H1 (cell line): ENCODE results near the gene PAGE1. TPM values are rescaled to one million over a fixed set of nuclear protein-coding genes. Genes with fewer than 3 reads are reported as not detected.

Experiments used
- CBX8 ChIP-seq: fragments of 300-800, 300-1000 bp; sonication (generic); IDR thresholded peaks from 2 replicates; pipeline ENCODE4 v1.7.1; 2016; ENCODE audit warnings: low read depth, low read length, borderline replicate concordance
- SIRT6 ChIP-seq: IDR thresholded peaks from one replicate; pipeline ENCODE4 v1.7.1; 2012; ENCODE audit warnings: low read length, inconsistent platforms
- polyA plus RNA-seq, 7 experiments: library from polyadenylated mRNA; depleted of rRNA in 3 of 7; stranded (reverse) in 5 of 7; unstranded in 2 of 7; fragments of >200 nt in 5 of 7; fragments of 200-250 nt in 2 of 7; gene quantifications; 1 replicate in 5 of 7; 2 replicates in 1 of 7; 4 replicates in 1 of 7; pipeline versions ENCODE4 v1.2.1 to v1.2.3, GENCODE V29; 2011 to 2013; ENCODE audit warnings: missing spikeins in 2 of 7, mixed read lengths in 2 of 7
- total RNA-seq: library from RNA; stranded (reverse); fragmentation: NEBNext Ultra II Directional; extraction: Animal tissue kit (Norgen Biotek cat#: 25700); gene quantifications from 2 replicates; pipeline ENCODE4 v1.2.1, GENCODE V29; 2021
- TF ChIP-seq, protein P1 (sequence below): IDR thresholded peaks from 2 replicates; pipeline ENCODE4 v1.6.1; 2011; ENCODE audit warnings: low read length, improper control_type of control experiment

The PAGE1 gene
- total and polyA plus RNA-seq, 2 of the 8 experiments (the other 6 are each of a cell fraction or from before 2014, with no cell fraction given) = not detected

DNA sequence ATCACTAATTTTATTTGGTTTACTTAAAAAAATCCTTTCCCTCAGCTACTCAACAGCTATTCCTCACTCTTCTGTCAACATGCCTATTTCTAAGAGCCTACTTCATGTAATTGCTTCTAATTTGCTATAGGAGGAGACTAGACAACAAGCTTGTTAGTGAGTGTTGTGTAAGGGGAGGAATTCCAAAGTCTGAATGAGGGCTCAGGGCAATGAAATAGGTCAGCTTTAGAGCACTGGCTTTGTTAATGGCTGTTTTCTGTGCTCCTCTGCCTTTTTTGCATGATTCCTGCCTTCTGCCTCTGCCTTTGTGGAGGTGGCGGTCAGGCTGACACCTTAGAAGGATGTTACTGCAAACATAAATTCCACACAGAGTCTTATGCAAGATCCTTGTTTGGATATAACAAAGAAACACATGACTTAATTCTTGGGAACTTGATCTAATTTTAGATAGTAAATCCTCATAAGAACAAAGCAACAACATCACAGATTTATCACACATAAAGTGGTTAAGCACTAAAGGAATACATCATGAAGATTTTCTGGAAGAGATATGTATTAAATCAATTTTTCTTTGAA is 15.0 kb upstream of the PAGE1 start (continued):
- TF ChIP-seq CBX8 (no peak), SIRT6 (no peak)
- TF ChIP-seq, protein P1, sequence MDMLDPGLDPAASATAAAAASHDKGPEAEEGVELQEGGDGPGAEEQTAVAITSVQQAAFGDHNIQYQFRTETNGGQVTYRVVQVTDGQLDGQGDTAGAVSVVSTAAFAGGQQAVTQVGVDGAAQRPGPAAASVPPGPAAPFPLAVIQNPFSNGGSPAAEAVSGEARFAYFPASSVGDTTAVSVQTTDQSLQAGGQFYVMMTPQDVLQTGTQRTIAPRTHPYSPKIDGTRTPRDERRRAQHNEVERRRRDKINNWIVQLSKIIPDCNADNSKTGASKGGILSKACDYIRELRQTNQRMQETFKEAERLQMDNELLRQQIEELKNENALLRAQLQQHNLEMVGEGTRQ = no peak
- TF ChIP-seq, all 59 proteins: peak for 2
